ENCODE measurements around the gene TRUB2.

- TF ChIP-seq CTBP1 (IDR thresholded peaks at IDR 0.05; ENCODE audit: borderline replicate concordance) (no peak), SUZ12 (IDR thresholded peaks at IDR 0.05) (no peak), FOXA1 (IDR thresholded peaks at IDR 0.05) (no peak), LEF1 (IDR thresholded peaks at IDR 0.05; ENCODE audit: borderline replicate concordance) (no peak), SP1 (IDR thresholded peaks at IDR 0.05) (no peak), NFRKB (IDR thresholded peaks at IDR 0.05) (no peak), FOXM1 (IDR thresholded peaks at IDR 0.05; ENCODE audit: borderline replicate concordance) (no peak), L3MBTL2 (conservative IDR thresholded peaks at IDR 0.05) (no peak), ZNF384 (IDR thresholded peaks at IDR 0.05) (no peak), BHLHE40 (IDR thresholded peaks at IDR 0.05; ENCODE audit: borderline replicate concordance) (no peak)
Observed at GRCh38 chr9:128355451-128355850, 33.2 kb upstream of the TRUB2 start.
